GM19324 (cell line): ENCODE results near the gene ANKDD1A.

Source experiments
- ATAC-seq: cut with Tn5 transposase; IDR thresholded peaks from one replicate; pipeline ENCODE4 v1.9.1; 2021; ENCODE audit warnings: mild to moderate bottlenecking, moderate library complexity; ENCODE audit not compliant: unreplicated experiment, low FRiP score

The ANKDD1A gene

GRCh38 chr15:65006876-65007275 is 95.2 kb downstream of the ANKDD1A start:
- ATAC-seq, result no peak
